Measurements from ENCODE around the gene CAPNS1.

Gene CAPNS1

DNA sequence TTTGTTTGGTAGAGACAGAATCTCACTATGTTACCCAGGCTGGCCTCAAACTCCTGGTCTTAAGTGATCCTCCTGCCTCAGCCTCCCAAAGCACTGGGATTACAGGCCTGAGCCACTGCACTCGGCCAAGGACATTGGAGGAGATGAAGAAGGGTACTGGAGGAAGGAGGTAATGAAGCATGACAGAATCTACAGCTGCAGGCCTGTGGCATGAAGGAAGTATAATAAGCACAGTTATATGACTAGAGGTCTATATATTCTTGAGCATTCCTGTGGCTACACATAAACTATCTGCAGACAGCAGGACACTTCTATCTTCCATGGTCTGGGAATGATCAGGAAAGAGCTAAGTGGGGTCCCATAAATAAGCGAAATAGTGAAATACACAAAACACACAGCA is 56.4 kb downstream of the CAPNS1 start:
- no peak for DNase-seq (ENCODE audit: low read depth)
- TF ChIP-seq, protein P1, sequence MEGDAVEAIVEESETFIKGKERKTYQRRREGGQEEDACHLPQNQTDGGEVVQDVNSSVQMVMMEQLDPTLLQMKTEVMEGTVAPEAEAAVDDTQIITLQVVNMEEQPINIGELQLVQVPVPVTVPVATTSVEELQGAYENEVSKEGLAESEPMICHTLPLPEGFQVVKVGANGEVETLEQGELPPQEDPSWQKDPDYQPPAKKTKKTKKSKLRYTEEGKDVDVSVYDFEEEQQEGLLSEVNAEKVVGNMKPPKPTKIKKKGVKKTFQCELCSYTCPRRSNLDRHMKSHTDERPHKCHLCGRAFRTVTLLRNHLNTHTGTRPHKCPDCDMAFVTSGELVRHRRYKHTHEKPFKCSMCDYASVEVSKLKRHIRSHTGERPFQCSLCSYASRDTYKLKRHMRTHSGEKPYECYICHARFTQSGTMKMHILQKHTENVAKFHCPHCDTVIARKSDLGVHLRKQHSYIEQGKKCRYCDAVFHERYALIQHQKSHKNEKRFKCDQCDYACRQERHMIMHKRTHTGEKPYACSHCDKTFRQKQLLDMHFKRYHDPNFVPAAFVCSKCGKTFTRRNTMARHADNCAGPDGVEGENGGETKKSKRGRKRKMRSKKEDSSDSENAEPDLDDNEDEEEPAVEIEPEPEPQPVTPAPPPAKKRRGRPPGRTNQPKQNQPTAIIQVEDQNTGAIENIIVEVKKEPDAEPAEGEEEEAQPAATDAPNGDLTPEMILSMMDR (IDR thresholded peaks at IDR 0.05; ENCODE audit: insufficient read depth, low read depth, low read length, missing control alignments), result no peak
- no peak overlapping the region for H3K4me3 ChIP-seq (ENCODE audit: low read length)

DNA sequence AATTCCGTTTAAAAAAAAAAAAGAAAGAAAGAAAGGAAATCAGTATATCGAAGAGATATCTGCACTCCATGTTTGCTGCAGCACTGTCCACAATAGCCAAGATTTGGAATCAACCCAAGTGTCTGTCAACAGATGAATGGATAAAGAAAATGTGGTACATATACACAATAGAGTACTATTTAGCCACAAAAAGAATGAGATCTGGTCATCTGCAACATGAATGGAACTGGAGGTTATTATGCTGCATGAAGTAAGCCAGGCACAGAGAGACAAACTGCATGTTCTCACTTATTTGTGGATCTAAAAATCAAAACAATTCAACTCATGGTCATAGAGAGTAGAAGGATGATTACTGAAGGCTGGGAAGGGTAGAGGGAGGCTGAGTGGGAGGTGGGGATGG is 58.3 kb downstream of the CAPNS1 start:
- no peak overlapping the region for H3K4me3 ChIP-seq (ENCODE audit: low read length)
- TF ChIP-seq, protein P1 (IDR thresholded peaks at IDR 0.05; ENCODE audit: insufficient read depth, low read depth, low read length, missing control alignments), result no peak
- DNase-seq (ENCODE audit: low read depth), result no peak

All from epithelial cell of esophagus (primary cell).